Stimulated activated naive CD8-positive, alpha-beta T cell treated with anti-CD3 and anti-CD28 coated beads, Interleukin-15, amount 100 ng/mL, for 72 hours (primary cell): ENCODE data around the gene NFASC.

Source experiments
- ATAC-seq: fragments of 150-1000 bp; cut with Tn5 transposase; 2 replicates; pipeline ENCODE4 v1.10.0; 2021; ENCODE audit warnings: mild to moderate bottlenecking, moderate library complexity
- DNase-seq, 2 donors: peaks; one replicate each; pipeline ENCODE4 v3.0.0; 2021 to 2022
- H3K27ac Mint-ChIP-seq, 2 donors: one replicate each; pipeline ENCODE4 v1.8.0; 2022; ENCODE audit warnings: mild to moderate bottlenecking in 2 of 2, mixed read lengths in 2 of 2, moderate library complexity in 2 of 2
- H3K27me3 Mint-ChIP-seq: one replicate; pipeline ENCODE4 v1.8.0; 2022; ENCODE audit warnings: mixed read lengths
- H3K4me1 Mint-ChIP-seq: one replicate; pipeline ENCODE4 v1.8.0; 2022; ENCODE audit warnings: mild to moderate bottlenecking, mixed read lengths
- H3K4me3 Mint-ChIP-seq, 2 donors: one replicate each; pipeline ENCODE4 v1.8.0; 2022; ENCODE audit warnings: mild to moderate bottlenecking in 2 of 2, mixed read lengths in 2 of 2, moderate library complexity in 1 of 2
- H3K9me3 Mint-ChIP-seq, 2 donors: one replicate each; pipeline ENCODE4 v1.8.0; 2022; ENCODE audit warnings: mixed read lengths in 2 of 2

Gene NFASC

GRCh38 chr1:204870160-204870912 lies at the start of gene NFASC:
TSS of gene NFASC (plus strand) at chr1:204870862. CDS start at chr1:204944316, 73,454 bp downstream.
- DNase-seq = no peak
- no peak for ATAC-seq
- H3K4me1 Mint-ChIP-seq = no peaks in the 10 kb centered on the region
- H3K4me3 Mint-ChIP-seq = no peak within 1 kb of the TSS
- H3K9me3 Mint-ChIP-seq = no peaks in the 10 kb centered on the region
- peak within 1 kb of the TSS in 1 of 2 donors; percentile 58 for H3K27ac Mint-ChIP-seq
- no peaks in the 10 kb centered on the region for H3K27me3 Mint-ChIP-seq

DNA sequence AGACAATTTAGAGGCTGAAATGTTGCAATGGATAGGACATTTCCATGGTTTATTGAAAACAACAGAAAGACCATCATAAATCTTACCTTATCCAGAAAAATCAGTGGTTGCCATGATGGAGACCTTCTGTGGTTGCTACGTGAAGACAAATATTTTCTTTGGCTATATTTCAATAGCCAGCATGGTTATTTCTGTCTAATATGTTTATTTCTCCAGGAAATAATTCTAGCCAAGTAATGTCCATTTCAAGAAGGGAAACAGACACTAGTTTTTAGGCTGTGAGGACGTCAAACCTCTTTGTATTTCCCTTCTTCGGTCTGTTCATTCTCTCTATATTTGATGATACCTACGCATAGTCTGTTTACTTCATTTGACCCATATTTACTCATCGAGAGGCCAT lies 49.2 kb upstream of the NFASC start:
- ATAC-seq = no peak

GRCh38 chr1:204821924-204822323 lies 48.7 kb upstream of the NFASC start:
- ATAC-seq = no peak
- Mint-ChIP-seq H3K27ac (no peak overlapping the region), H3K4me3 (no peak overlapping the region), H3K27me3 (peaks cover 14% of the 10 kb centered on the region), H3K9me3 (no peaks in the 10 kb centered on the region), H3K4me1 (no peaks in the 10 kb centered on the region)
- no peak for DNase-seq

More for the DNA sequence above, 49.2 kb upstream of the NFASC start:
- Mint-ChIP-seq H3K9me3 (no peaks in the 10 kb centered on the region), H3K27me3 (peaks cover 10% of the 10 kb centered on the region), H3K4me1 (no peaks in the 10 kb centered on the region), H3K4me3 (no peak overlapping the region), H3K27ac (no peak overlapping the region)
- DNase-seq = no peak

- peaks cover 9% of the 10 kb centered on the region for H3K4me1 Mint-ChIP-seq
- peak; percentile 63 for ATAC-seq
- H3K27ac Mint-ChIP-seq = no peak overlapping the region
- no peaks in the 10 kb centered on the region for H3K9me3 Mint-ChIP-seq
- DNase-seq = peak; percentile 23 to 30
- no peak overlapping the region for H3K4me3 Mint-ChIP-seq
- peaks cover 57% of the 10 kb centered on the region for H3K27me3 Mint-ChIP-seq
Observed at GRCh38 chr1:204826970-204827369, 43.7 kb upstream of the NFASC start.

DNA sequence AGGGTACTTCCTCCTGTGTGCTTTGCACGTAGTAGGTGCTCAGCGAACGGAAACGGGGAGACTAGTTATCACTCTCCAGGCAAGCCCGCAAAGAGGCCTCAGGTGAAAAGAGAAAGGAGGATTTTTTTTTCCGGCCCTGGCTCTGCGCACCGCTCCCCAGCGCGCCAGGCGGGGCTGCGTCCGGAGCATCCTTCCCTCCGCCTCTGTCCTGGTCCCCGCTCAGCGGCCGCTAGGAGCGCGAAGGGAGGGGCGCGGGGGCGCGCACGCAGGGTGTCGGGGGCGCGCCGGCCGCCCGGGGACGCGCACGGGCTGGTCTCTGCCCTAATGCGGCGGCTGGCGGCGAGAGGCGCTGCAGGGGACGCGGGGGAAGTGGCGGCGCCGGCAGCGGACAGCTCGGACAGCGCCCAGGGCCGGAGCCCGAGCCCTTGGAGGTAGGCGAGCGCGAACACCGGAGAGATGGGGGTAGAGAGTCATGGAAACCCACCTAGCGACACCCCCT lies 42.3 kb upstream of the NFASC start:
- H3K4me1 Mint-ChIP-seq = peaks cover 9% of the 10 kb centered on the region
- ATAC-seq (peak; percentile 87), DNase-seq (peak; percentile 29 to 44)
- no peak overlapping the region for H3K27ac Mint-ChIP-seq
- H3K27me3 Mint-ChIP-seq = peaks cover 64% of the 10 kb centered on the region
- H3K4me3 Mint-ChIP-seq = peak overlapping the region; percentile 54 to 56
- no peaks in the 10 kb centered on the region for H3K9me3 Mint-ChIP-seq

DNA sequence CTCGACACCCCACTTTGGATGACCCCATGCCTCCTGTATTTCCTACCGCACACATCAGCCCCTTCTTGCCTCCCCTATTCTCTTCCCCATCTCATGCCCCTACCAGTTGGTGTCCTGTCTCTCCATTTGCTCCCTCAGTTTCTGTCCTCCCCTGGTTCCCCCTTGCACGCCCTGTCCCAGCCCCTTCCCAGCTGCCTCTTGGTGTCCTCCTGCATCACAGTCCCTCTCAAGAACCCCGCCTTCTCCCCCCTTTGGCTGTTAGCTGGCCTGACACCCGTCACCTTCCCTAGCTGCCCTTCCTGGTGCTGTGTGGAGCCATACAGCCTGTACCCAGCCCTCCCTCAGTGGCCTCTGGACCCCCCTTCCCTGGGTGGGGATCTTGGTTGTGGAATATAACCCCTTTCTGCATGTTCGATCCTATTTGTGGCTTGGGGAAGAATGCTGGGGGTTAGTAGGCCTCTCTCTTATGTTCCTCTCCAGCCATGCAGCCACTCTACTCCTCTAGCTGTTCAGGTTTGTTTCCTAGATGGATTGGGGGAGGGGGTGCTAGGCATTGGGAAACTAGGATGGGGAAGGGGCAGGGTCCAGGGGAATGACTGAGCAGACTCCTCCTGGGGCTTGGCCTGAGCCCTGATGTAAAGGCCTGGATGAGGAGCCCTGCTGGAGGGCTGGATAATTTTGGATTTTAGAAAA lies 41.4 kb upstream of the NFASC start:
- Mint-ChIP-seq H3K4me3 (peak overlapping the region; percentile 70 to 73), H3K4me1 (peaks cover 9% of the 10 kb centered on the region), H3K9me3 (no peaks in the 10 kb centered on the region), H3K27ac (peak overlapping the region in 1 of 2 donors; percentile 4), H3K27me3 (peaks cover 67% of the 10 kb centered on the region)
- DNase-seq (no peak), ATAC-seq (no peak)

DNA sequence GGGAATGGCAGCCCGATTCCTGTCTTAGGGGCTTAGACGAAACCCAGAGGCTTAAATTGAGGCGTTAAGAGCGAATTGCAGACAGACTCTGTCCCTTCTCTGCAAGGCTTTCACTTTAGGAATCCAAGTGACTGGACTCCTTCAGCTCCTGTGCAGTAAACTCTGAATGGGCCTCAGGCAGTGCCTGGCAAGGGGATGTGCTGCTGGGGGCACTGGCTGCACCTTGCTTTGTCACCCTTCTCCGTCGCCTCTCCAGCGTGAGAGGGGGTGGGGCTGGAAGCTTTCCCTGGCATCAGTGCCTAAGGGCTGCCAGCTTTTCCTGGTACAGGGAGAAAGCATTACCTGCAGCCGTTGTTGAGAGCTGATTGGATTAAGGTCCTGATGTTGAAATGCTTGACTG lies 39.9 kb upstream of the NFASC start:
- H3K4me3 Mint-ChIP-seq = no peak overlapping the region
- DNase-seq = no peak
- no peaks in the 10 kb centered on the region for H3K9me3 Mint-ChIP-seq
- H3K27ac Mint-ChIP-seq = no peak overlapping the region
- H3K27me3 Mint-ChIP-seq = peaks cover 67% of the 10 kb centered on the region
- peaks cover 9% of the 10 kb centered on the region for H3K4me1 Mint-ChIP-seq
- ATAC-seq = no peak

DNA sequence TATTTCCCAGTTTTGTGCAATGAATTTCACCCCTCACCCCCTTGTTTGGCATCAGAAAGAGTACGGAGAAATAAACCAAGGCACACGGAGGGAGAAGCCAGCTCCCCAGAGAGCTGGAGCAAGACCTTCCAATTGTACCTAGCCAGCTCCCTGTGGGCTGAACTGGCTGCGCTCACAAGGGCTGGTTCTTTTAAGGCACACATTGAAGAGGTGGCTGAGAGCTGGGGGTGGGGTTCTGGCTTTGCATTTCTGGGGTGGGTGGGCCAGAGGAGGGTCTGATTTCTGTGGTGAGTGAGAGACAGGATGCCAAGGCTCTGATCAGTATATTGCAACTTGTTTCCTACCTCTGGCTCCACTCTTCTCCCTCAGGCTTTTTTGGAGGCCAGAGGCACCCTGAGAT lies 39.5 kb upstream of the NFASC start:
- Mint-ChIP-seq H3K27ac (no peak overlapping the region), H3K4me3 (no peak overlapping the region), H3K4me1 (peaks cover 9% of the 10 kb centered on the region), H3K9me3 (no peaks in the 10 kb centered on the region), H3K27me3 (peaks cover 67% of the 10 kb centered on the region)
- no peak for DNase-seq
- no peak for ATAC-seq

DNA sequence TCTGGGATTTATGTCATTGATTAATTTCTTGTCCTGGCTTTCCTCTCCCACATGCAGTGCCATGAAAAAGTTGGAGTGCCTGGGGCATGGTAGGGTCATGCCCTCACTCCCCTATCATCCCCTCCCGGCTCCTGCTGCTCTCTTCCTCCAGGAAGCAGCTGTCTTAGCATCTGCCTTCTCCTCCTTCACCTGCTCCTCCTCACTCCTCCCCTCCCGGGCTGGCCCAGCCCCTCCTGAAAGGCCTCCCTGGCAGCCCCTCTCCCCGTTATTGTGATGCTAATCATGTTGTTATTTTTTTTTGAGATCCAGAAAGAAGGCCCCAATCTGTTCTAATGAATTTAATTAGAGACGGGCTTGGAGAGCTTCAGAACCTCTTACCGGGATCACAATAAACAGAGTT lies 36.3 kb upstream of the NFASC start:
- H3K27ac Mint-ChIP-seq = no peak overlapping the region
- peaks cover 2% of the 10 kb centered on the region for H3K4me1 Mint-ChIP-seq
- H3K4me3 Mint-ChIP-seq = no peak overlapping the region
- ATAC-seq (no peak), DNase-seq (no peak)
- peaks cover 64% of the 10 kb centered on the region for H3K27me3 Mint-ChIP-seq
- H3K9me3 Mint-ChIP-seq = no peaks in the 10 kb centered on the region

- peaks cover 60% of the 10 kb centered on the region for H3K27me3 Mint-ChIP-seq
- ATAC-seq (no peak), DNase-seq (no peak)
- no peaks in the 10 kb centered on the region for H3K9me3 Mint-ChIP-seq
- no peak overlapping the region for H3K4me3 Mint-ChIP-seq
- H3K4me1 Mint-ChIP-seq = no peaks in the 10 kb centered on the region
- H3K27ac Mint-ChIP-seq = no peak overlapping the region
Observed at GRCh38 chr1:204834752-204835151, 35.9 kb upstream of the NFASC start.

DNA sequence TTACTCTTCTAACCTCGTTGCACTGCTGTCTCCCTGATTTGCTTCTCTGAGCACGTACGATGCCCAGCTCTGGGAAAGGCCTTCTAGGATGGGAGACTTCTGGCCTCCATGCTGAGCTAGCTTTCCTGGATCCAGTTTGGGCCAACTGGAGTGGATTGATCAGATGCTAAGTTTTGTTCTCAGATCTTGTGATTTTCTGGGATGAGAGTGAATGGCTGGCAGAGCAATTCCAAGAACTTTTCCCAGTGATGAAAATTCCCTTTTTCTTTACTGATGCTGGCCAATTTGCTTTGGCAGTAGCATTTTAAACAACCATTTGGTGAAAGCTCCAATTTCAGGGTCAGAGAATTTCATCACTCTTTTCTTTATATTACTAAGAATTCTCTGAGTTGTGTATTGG lies 34.9 kb upstream of the NFASC start:
- H3K4me1 Mint-ChIP-seq = no peaks in the 10 kb centered on the region
- H3K9me3 Mint-ChIP-seq = no peaks in the 10 kb centered on the region
- ATAC-seq = no peak
- DNase-seq = no peak
- H3K27me3 Mint-ChIP-seq = peaks cover 50% of the 10 kb centered on the region
- H3K4me3 Mint-ChIP-seq = no peak overlapping the region
- H3K27ac Mint-ChIP-seq = no peak overlapping the region

DNA sequence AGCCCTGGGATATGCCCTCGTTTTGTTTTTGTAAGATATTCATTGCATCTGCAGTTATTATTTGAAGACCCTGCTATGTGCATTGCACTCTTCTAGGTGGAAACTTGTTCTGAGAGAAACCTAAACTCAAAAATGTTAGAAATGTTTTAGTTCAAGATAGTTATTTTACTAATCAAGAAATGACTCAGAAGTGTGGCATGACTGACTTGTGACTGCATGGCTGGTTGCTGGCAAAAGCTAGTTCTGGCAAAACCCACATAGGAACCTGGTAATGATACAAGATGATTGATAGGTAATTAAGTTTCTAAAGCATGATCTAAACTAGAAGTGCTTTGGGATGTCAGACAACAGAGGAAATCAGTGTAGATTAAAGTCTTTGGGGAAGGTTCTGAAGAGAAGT lies 33.8 kb upstream of the NFASC start:
- no peak for ATAC-seq
- H3K9me3 Mint-ChIP-seq = no peaks in the 10 kb centered on the region
- no peak for DNase-seq
- no peaks in the 10 kb centered on the region for H3K4me1 Mint-ChIP-seq
- H3K4me3 Mint-ChIP-seq = no peak overlapping the region
- no peak overlapping the region for H3K27ac Mint-ChIP-seq
- peaks cover 39% of the 10 kb centered on the region for H3K27me3 Mint-ChIP-seq

DNA sequence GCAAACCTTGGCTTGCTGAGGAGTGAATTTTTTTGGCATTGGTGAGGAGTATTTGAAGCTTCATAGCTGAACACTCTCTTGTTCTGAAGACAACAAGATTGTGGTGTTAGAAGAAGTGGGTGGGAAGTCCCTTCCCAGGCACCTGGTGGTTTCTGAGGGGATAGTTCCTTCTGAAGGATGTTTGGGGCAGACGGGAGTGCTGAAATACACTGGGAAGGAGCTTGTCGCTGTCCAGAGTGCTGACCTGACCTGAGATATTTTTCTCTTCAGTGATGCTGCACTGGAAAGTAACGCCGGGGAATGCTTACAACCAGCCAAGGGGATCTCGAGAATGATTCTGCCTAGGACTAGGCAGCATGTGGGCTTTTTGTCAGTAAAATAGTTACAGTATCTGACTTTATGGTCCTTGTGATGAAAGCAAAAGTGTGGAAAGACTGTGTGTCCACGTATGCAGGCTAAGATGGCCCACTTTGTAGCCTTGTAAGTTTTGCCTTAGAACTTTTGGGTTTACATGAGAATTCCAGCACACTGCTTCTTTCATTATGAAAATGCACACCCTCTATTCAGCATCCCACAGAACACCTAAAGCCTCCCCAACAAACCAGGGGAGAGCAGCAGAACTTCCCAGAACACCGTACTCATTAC lies 33.1 kb upstream of the NFASC start:
- ATAC-seq (no peak), DNase-seq (no peak)
- Mint-ChIP-seq H3K4me1 (no peaks in the 10 kb centered on the region), H3K4me3 (no peak overlapping the region), H3K27ac (no peak overlapping the region), H3K9me3 (no peaks in the 10 kb centered on the region), H3K27me3 (peaks cover 32% of the 10 kb centered on the region)

- Mint-ChIP-seq H3K27ac (no peak overlapping the region), H3K27me3 (peaks cover 20% of the 10 kb centered on the region), H3K4me1 (no peaks in the 10 kb centered on the region), H3K9me3 (no peaks in the 10 kb centered on the region), H3K4me3 (no peak overlapping the region)
- no peak for DNase-seq
- no peak for ATAC-seq
Observed at GRCh38 chr1:204841316-204841715, 29.3 kb upstream of the NFASC start.

GRCh38 chr1:204841798-204842197 lies 28.9 kb upstream of the NFASC start:
- H3K27me3 Mint-ChIP-seq = peaks cover 18% of the 10 kb centered on the region
- no peak overlapping the region for H3K4me3 Mint-ChIP-seq
- ATAC-seq (no peak), DNase-seq (no peak)
- no peaks in the 10 kb centered on the region for H3K9me3 Mint-ChIP-seq
- H3K27ac Mint-ChIP-seq = no peak overlapping the region
- no peaks in the 10 kb centered on the region for H3K4me1 Mint-ChIP-seq

DNA sequence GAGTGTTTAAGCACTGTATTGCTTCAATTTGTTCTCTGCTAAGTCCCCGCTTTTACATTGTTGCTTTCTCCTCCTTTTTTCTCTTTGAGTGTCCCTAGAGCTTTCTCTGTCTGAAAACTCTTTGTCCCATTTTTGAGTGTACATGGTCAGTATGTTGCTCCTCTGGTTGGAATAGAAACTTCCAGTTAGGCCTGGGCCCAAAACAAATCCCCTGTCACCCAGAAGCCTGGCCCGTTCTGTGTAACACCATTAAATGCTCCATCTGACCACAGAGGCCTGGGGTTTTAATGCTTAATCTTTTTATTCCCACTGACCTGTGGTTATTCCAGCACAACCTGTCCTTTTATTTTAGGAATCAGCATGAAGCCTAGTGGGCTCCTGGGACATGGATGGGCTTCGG lies 28.3 kb upstream of the NFASC start:
- Mint-ChIP-seq H3K4me3 (no peak overlapping the region), H3K27me3 (peaks cover 15% of the 10 kb centered on the region), H3K27ac (no peak overlapping the region), H3K4me1 (no peaks in the 10 kb centered on the region), H3K9me3 (no peaks in the 10 kb centered on the region)
- DNase-seq = no peak
- no peak for ATAC-seq
